ENCODE data around the gene TTC22.

TTC22 gene

GRCh38 chr1:54842963-54843362 is 41.8 kb upstream of the TTC22 start (continued):
- no peak for TF ChIP-seq TCF4 (CRISPR knock-in tag; IDR thresholded peaks at IDR 0.05; ENCODE audit: borderline replicate concordance)

- TF ChIP-seq TSHZ2 (CRISPR knock-in tag; IDR thresholded peaks at IDR 0.05) (no peak), ESRRG (CRISPR knock-in tag; IDR thresholded peaks at IDR 0.05) (no peak), PPARA (CRISPR knock-in tag; IDR thresholded peaks at IDR 0.05; ENCODE audit: borderline replicate concordance) (no peak), BACH2 (CRISPR knock-in tag; IDR thresholded peaks at IDR 0.05; ENCODE audit: borderline replicate concordance) (no peak), ZFP3 (CRISPR knock-in tag; IDR thresholded peaks at IDR 0.05) (no peak), POU6F1 (CRISPR knock-in tag; IDR thresholded peaks at IDR 0.05; ENCODE audit: borderline replicate concordance, low read depth) (no peak), RARB (CRISPR knock-in tag; IDR thresholded peaks at IDR 0.05) (no peak), CREB5 (CRISPR knock-in tag; IDR thresholded peaks at IDR 0.05; ENCODE audit: low read depth) (no peak)
- ATAC-seq, result no peak
Observed at GRCh38 chr1:54842206-54842915, 41.2 kb upstream of the TTC22 start.

- TF ChIP-seq ISL1 (CRISPR knock-in tag; IDR thresholded peaks at IDR 0.05), result no peak
- TF ChIP-seq ESRRG (CRISPR knock-in tag; IDR thresholded peaks at IDR 0.05), result no peak
- TF ChIP-seq ZNF8 (CRISPR knock-in tag; IDR thresholded peaks at IDR 0.05), result no peak
- TF ChIP-seq CSRNP3 (CRISPR knock-in tag; IDR thresholded peaks at IDR 0.05), result no peak
- TF ChIP-seq PPARA (CRISPR knock-in tag; IDR thresholded peaks at IDR 0.05; ENCODE audit: borderline replicate concordance), result no peak
- no peak for TF ChIP-seq TSHZ2 (CRISPR knock-in tag; IDR thresholded peaks at IDR 0.05)
- no peak for TF ChIP-seq BACH2 (CRISPR knock-in tag; IDR thresholded peaks at IDR 0.05; ENCODE audit: borderline replicate concordance)
- no peak for TF ChIP-seq ZNF565 (CRISPR knock-in tag; conservative IDR thresholded peaks at IDR 0.05; ENCODE audit: low read depth)
- no peak for TF ChIP-seq CSDC2 (CRISPR knock-in tag; IDR thresholded peaks at IDR 0.05)
- no peak for TF ChIP-seq POU6F1 (CRISPR knock-in tag; IDR thresholded peaks at IDR 0.05; ENCODE audit: borderline replicate concordance, low read depth)
- no peak for TF ChIP-seq OSR1 (CRISPR knock-in tag; IDR thresholded peaks at IDR 0.05)
- no peak for TF ChIP-seq ZC3H10 (CRISPR knock-in tag; IDR thresholded peaks at IDR 0.05)
- TF ChIP-seq ARNTL (CRISPR knock-in tag; IDR thresholded peaks at IDR 0.05; ENCODE audit: borderline replicate concordance, low read depth), result no peak
- TF ChIP-seq GLIS3 (CRISPR knock-in tag; IDR thresholded peaks at IDR 0.05), result no peak
- TF ChIP-seq RARB (CRISPR knock-in tag; IDR thresholded peaks at IDR 0.05), result no peak
- ATAC-seq, result no peak
Observed at GRCh38 chr1:54839824-54840223, 38.7 kb upstream of the TTC22 start.
